Uterus (tissue), 4 donors: ENCODE results near the gene DNAI7. TPM values are rescaled to one million over a fixed set of nuclear protein-coding genes. Genes with fewer than 3 reads are reported as not detected.

Experiments used
- DNase-seq, 2 donors: peaks; one replicate each; pipeline ENCODE4 v3.0.0-alpha.2; 2019 to 2020
- H3K27ac ChIP-seq, 2 donors: fragments of 200-600 bp; sonication (generic); 1 replicate in 1 of 2; 2 replicates in 1 of 2; pipeline ENCODE4 v1.5.1; 2016 to 2018
- H3K27me3 ChIP-seq, 2 donors: fragments of 200-600 bp; sonication (generic); one replicate each; pipeline ENCODE4 v1.5.1; 2018 to 2019; ENCODE audit warnings: control low read depth in 1 of 2
- H3K36me3 ChIP-seq, 2 donors: fragments of 200-600 bp; sonication (generic); one replicate each; pipeline ENCODE4 v1.5.1; 2019; ENCODE audit warnings: control low read depth in 1 of 2
- H3K4me1 ChIP-seq, 2 donors: fragments of 200-600 bp; sonication (generic); one replicate each; pipeline ENCODE4 v1.5.1; 2018 to 2019; ENCODE audit warnings: control low read depth in 1 of 2
- H3K4me3 ChIP-seq, 2 donors: fragments of 200-600 bp; sonication (generic); 1 replicate in 1 of 2; 2 replicates in 1 of 2; pipeline ENCODE4 v1.5.1; 2018 to 2019; ENCODE audit warnings: mild to moderate bottlenecking in 1 of 2
- H3K9me3 ChIP-seq, 2 donors: fragments of 200-600 bp; sonication (generic); one replicate each; pipeline ENCODE4 v1.5.1; 2019; ENCODE audit warnings: control low read depth in 1 of 2
- CTCF ChIP-seq, 4 experiments: fragments of 200-600 bp in 2 of 4; fragments of 450-650 bp in 2 of 4; sonication (generic) in 2 of 4; IDR thresholded peaks; one replicate each; pipeline ENCODE4 v1.5.1; 2016 to 2019; ENCODE audit warnings: antibody characterized with exemption in 4 of 4, mild to moderate bottlenecking in 2 of 4, moderate library complexity in 1 of 4
- POLR2A ChIP-seq, 2 donors: fragments of 450-650 bp; IDR thresholded peaks; one replicate each; pipeline ENCODE4 v1.6.1; 2016; ENCODE audit warnings: antibody characterized with exemption in 2 of 2, mild to moderate bottlenecking in 1 of 2, moderate library complexity in 1 of 2
- intact Hi-C: fragments of 100-400 bp; cut with DNase I; formaldehyde crosslinking; loops from one replicate; pipeline ENCODE4 v1.15.1; 2023; ENCODE audit warnings: low total_unique reads
- total RNA-seq, 4 donors: library from RNA; depleted of rRNA in 3 of 4; stranded (reverse); fragments of >200 nt in 3 of 4; gene quantifications; one replicate each; pipeline versions ENCODE4 v1.1.0 to v1.2.4, GENCODE V29; 2014 to 2023
- donor health status: DM: yes; HTN: yes; CAD: no.

The DNAI7 gene
- total RNA-seq, 4 donors from 2014 or later, result 0.77 to 5.2 (median 4.8) TPM; not detected in 1

GRCh38 chr12:25121916-25122315 is 73.0 kb downstream of the DNAI7 start:
- intact Hi-C loops, result no loop called here
- Histone ChIP-seq H3K9me3 (no peaks in the 10 kb centered on the region), H3K4me3 (no peak overlapping the region), H3K27ac (no peak overlapping the region), H3K4me1 (no peaks in the 10 kb centered on the region), H3K27me3 (no peaks in the 10 kb centered on the region), H3K36me3 (no peaks in the 10 kb centered on the region)
- DNase-seq, result no peak
- no peak for TF ChIP-seq CTCF (IDR thresholded peaks at IDR 0.05)
- TF ChIP-seq POLR2A (IDR thresholded peaks at IDR 0.05), result no peak

- no peaks in the 10 kb centered on the region for H3K9me3 ChIP-seq
- no peaks in the 10 kb centered on the region for H3K4me1 ChIP-seq
- no peaks in the 10 kb centered on the region for H3K27me3 ChIP-seq
- no peaks in the 10 kb centered on the region for H3K36me3 ChIP-seq
- H3K27ac ChIP-seq, result no peak overlapping the region
- DNase-seq, result no peak
- no peak overlapping the region for H3K4me3 ChIP-seq
- no peak for TF ChIP-seq CTCF (IDR thresholded peaks at IDR 0.05)
- no peak for TF ChIP-seq POLR2A (IDR thresholded peaks at IDR 0.05)
- intact Hi-C loops, result no loop called here
These were observed 73.8 kb downstream of the DNAI7 start for GRCh38 chr12:25121110-25121509.

GRCh38 chr12:25119020-25119419 is 75.9 kb downstream of the DNAI7 start:
- DNase-seq, result no peak
- Histone ChIP-seq H3K9me3 (no peaks in the 10 kb centered on the region), H3K36me3 (no peaks in the 10 kb centered on the region), H3K27ac (no peak overlapping the region), H3K4me3 (no peak overlapping the region), H3K27me3 (no peaks in the 10 kb centered on the region), H3K4me1 (no peaks in the 10 kb centered on the region)
- intact Hi-C loops, result no loop called here
- TF ChIP-seq CTCF (IDR thresholded peaks at IDR 0.05) (no peak), POLR2A (IDR thresholded peaks at IDR 0.05) (no peak)

- no peak for DNase-seq
- TF ChIP-seq POLR2A (IDR thresholded peaks at IDR 0.05) (no peak), CTCF (IDR thresholded peaks at IDR 0.05) (no peak)
- intact Hi-C loops, result no loop called here
- Histone ChIP-seq H3K4me1 (no peaks in the 10 kb centered on the region), H3K9me3 (no peaks in the 10 kb centered on the region), H3K27ac (no peak overlapping the region), H3K36me3 (no peaks in the 10 kb centered on the region), H3K4me3 (no peak overlapping the region), H3K27me3 (no peaks in the 10 kb centered on the region)
These were observed 79.3 kb downstream of the DNAI7 start for GRCh38 chr12:25115677-25116076.

GRCh38 chr12:25113651-25114050 is 81.3 kb downstream of the DNAI7 start:
- intact Hi-C loops, result no loop called here
- H3K4me1 ChIP-seq, result no peaks in the 10 kb centered on the region
- H3K27ac ChIP-seq, result no peak overlapping the region
- no peak for DNase-seq
- H3K4me3 ChIP-seq, result no peak overlapping the region
- no peaks in the 10 kb centered on the region for H3K36me3 ChIP-seq
- no peaks in the 10 kb centered on the region for H3K27me3 ChIP-seq
- no peaks in the 10 kb centered on the region for H3K9me3 ChIP-seq
- TF ChIP-seq POLR2A (IDR thresholded peaks at IDR 0.05) (no peak), CTCF (IDR thresholded peaks at IDR 0.05) (no peak)
